Heart right ventricle (tissue), 16 donors: ENCODE data around the gene CXCL10. TPM values are rescaled to one million over a fixed set of nuclear protein-coding genes. Genes with fewer than 3 reads are reported as not detected.
"Not testable (repeated sequence)": the region's sequence is repeated elsewhere in the genome, so short reads cannot be mapped to it uniquely, and the experiment has no call there.

ENCODE experiments used
- ATAC-seq, 8 donors: fragments of 200-7000 bp; cut with Tn5 transposase; one replicate each; pipeline ENCODE4 v1.9.1; 2020; ENCODE audit warnings: mild to moderate bottlenecking in 8 of 8, moderate library complexity in 8 of 8, moderate number of reproducible peaks in 1 of 8
- DNase-seq, 2 donors: peaks; one replicate each; pipeline ENCODE4 v3.0.0-alpha.2; 2020
- H3K27ac ChIP-seq, 10 donors: fragments of 200-600 bp; sonication (generic) in 2 of 10; one replicate each; pipeline versions ENCODE4 v1.5.0 to v1.8.0; 2020 to 2022; ENCODE audit warnings: mild to moderate bottlenecking in 3 of 10
- H3K27me3 ChIP-seq, 7 donors: fragments of 200-600 bp; one replicate each; pipeline ENCODE4 v1.8.0; 2021 to 2022; ENCODE audit warnings: mild to moderate bottlenecking in 2 of 7
- H3K36me3 ChIP-seq, 9 donors: fragments of 200-600 bp; sonication (generic) in 1 of 9; one replicate each; pipeline versions ENCODE4 v1.5.0 to v1.8.0; 2020 to 2022; ENCODE audit warnings: mild to moderate bottlenecking in 2 of 9
- H3K4me1 ChIP-seq, 9 donors: fragments of 200-600 bp; sonication (generic) in 1 of 9; one replicate each; pipeline versions ENCODE4 v1.5.0 to v1.8.0; 2020 to 2022; ENCODE audit warnings: mild to moderate bottlenecking in 4 of 9
- H3K4me3 ChIP-seq, 10 donors: fragments of 200-600 bp; sonication (generic) in 2 of 10; one replicate each; pipeline versions ENCODE4 v1.5.0 to v1.8.0; 2020 to 2022; ENCODE audit warnings: mild to moderate bottlenecking in 7 of 10, moderate library complexity in 2 of 10
- H3K9me3 ChIP-seq, 11 donors: fragments of 200-600 bp in 10 of 11; sonication (generic) in 2 of 11; one replicate each; pipeline versions ENCODE4 v1.5.0 to v1.8.0; 2013 to 2022; ENCODE audit warnings: mild to moderate bottlenecking in 2 of 11, control low read depth in 1 of 11, moderate library complexity in 1 of 11
- CTCF ChIP-seq, 9 donors: fragments of 200-600 bp; sonication (generic) in 2 of 9; IDR thresholded peaks; one replicate each; pipeline versions ENCODE4 v1.5.0 to v1.8.0; 2021 to 2022; ENCODE audit warnings: antibody characterized with exemption in 9 of 9, mild to moderate bottlenecking in 5 of 9, moderate library complexity in 1 of 9
- WGBS, 2 donors: extraction: QIAGEN DNeasy Blood & Tissue Kit; methylation state at CpG; one replicate each; pipeline ENCODE4 v1.1.7; 2013; ENCODE audit warnings: inconsistent platforms in 1 of 2; 5-methylcytosine and 5-hydroxymethylcytosine counted together
- intact Hi-C, 10 donors: fragments of 100-400 bp; cut with DNase I; formaldehyde crosslinking; loops; one replicate each; pipeline versions ENCODE4 v1.11.1 to v1.14.2; 2022
- polyA plus RNA-seq, 2 donors: library from polyadenylated mRNA; stranded (reverse); fragments of 200-250 nt; gene quantifications; one replicate each; pipeline ENCODE4 v1.2.3, GENCODE V29; 2013
- total RNA-seq, 10 donors: library from RNA; stranded (reverse); fragmentation: NEBNext Ultra II Directional in 3 of 10; extraction: Animal tissue kit (Norgen Biotek cat#: 25700) in 3 of 10; gene quantifications; one replicate each; pipeline versions ENCODE4 v1.2.1 to v1.2.4, GENCODE V29; 2021 to 2023
- donor health status: Arrhythmogenic right ventricular cardiomyopathy.
- donor health status: ischemic (EF 13 %, LVEDD 7.1; RV severe dilation, severe dysfunction).
- donor health status: healthy with polysubstance abuse.
- donor health status: DM: no; HTN: yes; CAD: no.
- donor health status: DM: no; HTN: no; CAD: no.
- donor health status: ischemic (EF 25% LVEDD 6.9; RV normal size, moderate dysfunction).
- donor health status: ischemic (EF 25% LVEDD 5.7; RV mildly dilated, moderate dysfunction).
- donor health status: healthy.
- donor health status: DM: yes; HTN: yes; CAD: no.
- donor health status: Ischemic cardiomyopathy.
- donor health status: ischemic (EF 35%, LVEDD 5.7; RV mildly dilated, moderate dysfunction).
- donor health status: nonischemic (EF 11% LVEDD 7.7; RV severe dilation, severe dysfunction).
- donor health status: DM: yes; HTN: yes; CAD: no.
- donor health status: PGD.
- donor health status: ischemic (EF 29% LVEDD 5.4; RV normal size, mild dysfunction).
- donor health status: nonischemic (EF 23%, LVEDD 6.1; RV moderate dilation, normal function).

The CXCL10 gene
- total and polyA plus RNA-seq, 12 donors: 0.14 to 191 (median 0.86) TPM; not detected in 2

- ATAC-seq: no peak
- Histone ChIP-seq H3K27ac (no peak overlapping the region), H3K9me3 (no peaks in the 10 kb centered on the region), H3K4me1 (no peaks in the 10 kb centered on the region), H3K4me3 (no peak overlapping the region), H3K27me3 (peaks cover 0 to 20% (median 0%) of the 10 kb centered on the region in 7 donors), H3K36me3 (no peaks in the 10 kb centered on the region)
- WGBS, 2 donors: 32 to 43% methylated on average over 4 of the region's 4 CpGs
- DNase-seq: no peak
- intact Hi-C loops: no loop called here
- TF ChIP-seq CTCF (IDR thresholded peaks at IDR 0.05): no peak
Measured at GRCh38 chr4:76053730-76054129, 30.4 kb upstream of the CXCL10 start.

GRCh38 chr4:76050560-76051050 is 27.3 kb upstream of the CXCL10 start:
- H3K9me3 ChIP-seq, intact Hi-C loops, H3K27ac ChIP-seq, H3K4me1 ChIP-seq, ATAC-seq, DNase-seq, H3K4me3 ChIP-seq, H3K36me3 ChIP-seq: not testable (repeated sequence)
- WGBS, 2 donors: 87 to 93% methylated on average over 26 to 27 of the region's 27 CpGs
- peaks cover 0 to 10% (median 0%) of the 10 kb centered on the region in 7 donors for H3K27me3 ChIP-seq

GRCh38 chr4:76049860-76050416 is 26.6 kb upstream of the CXCL10 start:
- H3K4me1 ChIP-seq, intact Hi-C loops, DNase-seq, H3K4me3 ChIP-seq, H3K27ac ChIP-seq, ATAC-seq, H3K9me3 ChIP-seq, H3K36me3 ChIP-seq: not testable (repeated sequence)
- H3K27me3 ChIP-seq: peaks cover 0 to 10% (median 0%) of the 10 kb centered on the region in 7 donors
- 89 to 90% methylated on average over 15 to 16 of the region's 17 CpGs for WGBS, 2 donors

- H3K36me3 ChIP-seq, H3K9me3 ChIP-seq, intact Hi-C loops, H3K27ac ChIP-seq, DNase-seq, H3K4me3 ChIP-seq, ATAC-seq, H3K4me1 ChIP-seq, H3K27me3 ChIP-seq: not testable (repeated sequence)
- 77 to 82% methylated on average over 4 of the region's 4 CpGs for WGBS, 2 donors
Measured at GRCh38 chr4:76044686-76045085, 21.4 kb upstream of the CXCL10 start.

- ATAC-seq, H3K4me1 ChIP-seq, DNase-seq, H3K27me3 ChIP-seq, H3K36me3 ChIP-seq, H3K9me3 ChIP-seq, H3K4me3 ChIP-seq, intact Hi-C loops, H3K27ac ChIP-seq: not testable (repeated sequence)
- WGBS, 2 donors: 97 to 98% methylated on average over 15 to 18 of the region's 18 CpGs
Measured at GRCh38 chr4:76043306-76043705, 20.0 kb upstream of the CXCL10 start.

GRCh38 chr4:76042241-76042998 is 19.1 kb upstream of the CXCL10 start:
- H3K9me3 ChIP-seq, intact Hi-C loops, H3K4me1 ChIP-seq, DNase-seq, H3K27ac ChIP-seq, H3K36me3 ChIP-seq, H3K4me3 ChIP-seq, ATAC-seq, H3K27me3 ChIP-seq: not testable (repeated sequence)
- WGBS, 2 donors: 77 to 79% methylated on average over 16 to 17 of the region's 18 CpGs

GRCh38 chr4:76036855-76037254 is 13.6 kb upstream of the CXCL10 start:
- H3K9me3 ChIP-seq: no peaks in the 10 kb centered on the region
- TF ChIP-seq CTCF (IDR thresholded peaks at IDR 0.05): no peak
- H3K27me3 ChIP-seq: no peaks in the 10 kb centered on the region
- H3K4me3 ChIP-seq: no peak overlapping the region
- intact Hi-C loops: no loop called here
- no peak for ATAC-seq
- no peak overlapping the region for H3K27ac ChIP-seq
- WGBS, 2 donors: 87 to 98% methylated on average over 3 of the region's 3 CpGs
- no peak for DNase-seq
- no peaks in the 10 kb centered on the region for H3K36me3 ChIP-seq
- H3K4me1 ChIP-seq: peaks cover 0 to 11% (median 0%) of the 10 kb centered on the region in 9 donors
